SK-N-SH (cell line): ENCODE measurements around the gene TXNL4B. TPM values are rescaled to one million over a fixed set of nuclear protein-coding genes. Genes with fewer than 3 reads are reported as not detected.

ENCODE experiments used
- CTCF ChIA-PET: fragments of 300-600, 350-600 bp; formaldehyde crosslinking; extraction: SDS; loops from one replicate; lab custom pipeline; 2021; lab: Yijun Ruan, JAX
- POLR2A ChIA-PET: fragments of 350-600 bp; sonication (Branson Sonifier 250); formaldehyde crosslinking; extraction: SDS; loops from one replicate; lab custom pipeline; 2020; ENCODE audit warnings: antibody characterized with exemption, inconsistent platforms; lab: Yijun Ruan, JAX
- DNase-seq: peaks from one replicate; pipeline ENCODE4 v3.0.0; 2012
- H2AFZ ChIP-seq: fragments of 200-600 bp; sonication (generic); 2 replicates; pipeline ENCODE4 v1.8.1; 2016; ENCODE audit warnings: antibody characterized with exemption, mild to moderate bottlenecking, low read depth
- H3F3A ChIP-seq: fragments of 200-600 bp; sonication (generic); replicated peaks from 2 replicates; pipeline ENCODE3; 2016; ENCODE audit warnings: antibody characterized with exemption, mild to moderate bottlenecking; ENCODE audit not compliant: insufficient read depth
- H3K27ac ChIP-seq, 2 experiments: fragments of 200-500 bp in 1 of 2; fragments of 200-600 bp in 1 of 2; sonication (Bioruptor generic) in 1 of 2; sonication (generic), shearing (Covaris generic) in 1 of 2; 2 replicates each; pipeline versions ENCODE4 v1.5.1 to v1.6.1; 2014 to 2016; ENCODE audit warnings: low read depth in 2 of 2, inconsistent platforms in 1 of 2, low read length in 1 of 2, mild to moderate bottlenecking in 1 of 2, mixed read lengths in 1 of 2
- H3K27me3 ChIP-seq: fragments of 200-600 bp; sonication (generic), shearing (Covaris generic); 2 replicates; pipeline ENCODE4 v1.6.1; 2016; ENCODE audit warnings: mixed run types; ENCODE audit not compliant: insufficient read depth
- H3K36me3 ChIP-seq, 2 experiments: fragments of 200-500 bp in 1 of 2; fragments of 200-600 bp in 1 of 2; sonication (Bioruptor generic) in 1 of 2; sonication (generic) in 1 of 2; replicated peaks in 1 of 2; 2 replicates each; pipeline versions ENCODE3 to v1.5.1; 2014 to 2016; ENCODE audit warnings: low read length in 1 of 2, mild to moderate bottlenecking in 1 of 2; ENCODE audit not compliant: insufficient read depth in 2 of 2, control insufficient read depth in 1 of 2
- H3K4me1 ChIP-seq, 2 experiments: fragments of 200-500 bp in 1 of 2; fragments of 200-600 bp in 1 of 2; sonication (Bioruptor generic) in 1 of 2; sonication (generic), shearing (Covaris generic) in 1 of 2; 2 replicates each; pipeline versions ENCODE4 v1.5.1 to v1.6.1; 2014 to 2016; ENCODE audit warnings: low read depth in 1 of 2, low read length in 1 of 2, mixed run types in 1 of 2; ENCODE audit not compliant: insufficient read depth in 2 of 2, control insufficient read depth in 1 of 2
- H3K4me2 ChIP-seq: fragments of 200-600 bp; sonication (generic), shearing (Covaris generic); 2 replicates; pipeline ENCODE4 v1.6.1; 2017; ENCODE audit warnings: mixed run types
- H3K4me3 ChIP-seq, 2 experiments: fragments of 200-500 bp in 1 of 2; fragments of 200-600 bp in 1 of 2; sonication (Bioruptor generic) in 1 of 2; sonication (generic), shearing (Covaris generic) in 1 of 2; 2 replicates each; pipeline versions ENCODE4 v1.5.1 to v1.8.1; 2014 to 2016; ENCODE audit warnings: low read depth in 2 of 2, inconsistent platforms in 1 of 2, low read length in 1 of 2, mild to moderate bottlenecking in 1 of 2, mixed read lengths in 1 of 2, moderate library complexity in 1 of 2
- H3K79me2 ChIP-seq: fragments of 200-600 bp; sonication (generic); 2 replicates; pipeline ENCODE4 v1.8.1; 2017; ENCODE audit warnings: mild to moderate bottlenecking; ENCODE audit not compliant: insufficient read depth
- H3K9ac ChIP-seq: fragments of 200-600 bp; sonication (generic); 2 replicates; pipeline ENCODE4 v1.6.1; 2017; ENCODE audit warnings: mixed run types
- H3K9me2 ChIP-seq: fragments of 200-600 bp; sonication (generic); 2 replicates; pipeline ENCODE4 v1.6.1; 2017; ENCODE audit warnings: mixed run types
- H3K9me3 ChIP-seq: fragments of 200-600 bp; sonication (generic); 2 replicates; pipeline ENCODE4 v1.6.1; 2017; ENCODE audit warnings: mixed run types, mild to moderate bottlenecking, moderate library complexity
- H4K20me1 ChIP-seq: fragments of 200-600 bp; sonication (generic); 2 replicates; pipeline ENCODE4 v1.6.1; 2017; ENCODE audit warnings: mild to moderate bottlenecking, mixed run types; ENCODE audit not compliant: insufficient read depth
- ELF1 ChIP-seq: IDR thresholded peaks from 2 replicates; pipeline ENCODE4 v1.4.0; 2012
- EZH2phosphoT487 ChIP-seq: fragments of 200-600 bp; sonication (generic); IDR thresholded peaks from 2 replicates; pipeline ENCODE4 v1.6.1; 2017; ENCODE audit warnings: low read depth, mixed run types, mild to moderate bottlenecking, antibody characterized with exemption, moderate library complexity, borderline replicate concordance
- FOSL2 ChIP-seq: IDR thresholded peaks from 2 replicates; pipeline ENCODE4 v1.4.0; 2012; ENCODE audit warnings: low read depth, mild to moderate bottlenecking, moderate library complexity, borderline replicate concordance
- FOXJ3 ChIP-seq: sonication (generic); formaldehyde crosslinking; IDR thresholded peaks from 2 replicates; pipeline ENCODE4 v1.5.1; 2020; ENCODE audit warnings: mild to moderate bottlenecking, missing genetic modification reagents
- FOXM1 ChIP-seq: IDR thresholded peaks from 2 replicates; pipeline ENCODE4 v1.4.0; 2012; ENCODE audit warnings: low read depth, mild to moderate bottlenecking
- GABPA ChIP-seq: IDR thresholded peaks from 2 replicates; pipeline ENCODE4 v1.4.0; 2012; ENCODE audit warnings: low read depth, mild to moderate bottlenecking
- GATA2 ChIP-seq: sonication (generic); formaldehyde crosslinking; IDR thresholded peaks from 2 replicates; pipeline ENCODE4 v1.5.0; 2020; ENCODE audit warnings: mild to moderate bottlenecking, missing genetic modification reagents
- MXI1 ChIP-seq: IDR thresholded peaks from 2 replicates; pipeline ENCODE4 v1.6.1; 2012; ENCODE audit warnings: mild to moderate bottlenecking, low read depth, low read length, improper control_type of control experiment
- NRF1 ChIP-seq: IDR thresholded peaks from 2 replicates; pipeline ENCODE4 v1.6.1; 2012; ENCODE audit warnings: low read depth, mild to moderate bottlenecking, low read length
- RAD21 ChIP-seq: IDR thresholded peaks from 2 replicates; pipeline ENCODE4 v1.6.1; 2012; ENCODE audit warnings: mild to moderate bottlenecking, low read length
- RFX5 ChIP-seq: IDR thresholded peaks from 2 replicates; pipeline ENCODE4 v1.6.1; 2012; ENCODE audit warnings: mild to moderate bottlenecking, improper control_type of control experiment, low read length
- TEAD4 ChIP-seq: IDR thresholded peaks from 2 replicates; pipeline ENCODE4 v1.4.0; 2012; ENCODE audit warnings: mild to moderate bottlenecking, borderline replicate concordance; ENCODE audit not compliant: insufficient read depth
- WGBS: methylation state at CpG from one replicate; pipeline ENCODE4 v1.1.6; 2017; ENCODE audit warnings: low lambda C conversion rate; 5-methylcytosine and 5-hydroxymethylcytosine counted together
- polyA plus RNA-seq, 3 experiments: library from polyadenylated mRNA; depleted of rRNA; stranded (reverse); fragments of >200 nt; gene quantifications; 2 replicates each; pipeline ENCODE4 v1.2.3, GENCODE V29; 2012
- TF ChIP-seq, protein P1 (sequence below): IDR thresholded peaks from 2 replicates; pipeline ENCODE4 v1.4.0; 2012; ENCODE audit warnings: low read depth, borderline replicate concordance
- TF ChIP-seq, protein P2 (sequence below): IDR thresholded peaks from 2 replicates; pipeline ENCODE4 v1.4.0; 2012; ENCODE audit warnings: low read depth
- TF ChIP-seq, protein P3 (sequence below): fragments of 150-350 bp; IDR thresholded peaks from 2 replicates; pipeline ENCODE4 v1.6.1; 2016; ENCODE audit warnings: mild to moderate bottlenecking, low read depth, low read length

Gene TXNL4B
- polyA plus RNA-seq, 1 of the 3 experiments (the other 2 are of a cell fraction), result 8.9 TPM

DNA sequence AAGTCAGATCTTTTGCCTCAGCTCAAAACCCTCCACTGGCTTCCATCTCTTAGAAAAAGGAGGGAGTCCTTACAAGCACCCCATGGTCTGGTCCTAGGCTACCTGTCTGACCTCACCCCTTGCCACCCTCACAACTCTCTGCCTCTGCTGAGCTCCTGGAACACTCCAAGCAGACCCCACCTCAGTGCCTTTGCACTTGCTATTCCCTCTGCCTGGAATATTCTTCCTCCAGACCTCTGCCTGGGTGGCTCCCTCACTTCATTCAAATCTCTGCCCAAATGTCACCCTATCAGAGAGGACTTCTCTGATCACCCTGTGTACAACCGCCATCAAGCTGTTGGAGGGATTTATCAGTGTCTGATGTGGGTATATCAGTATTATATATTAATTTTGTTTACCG lies 41.1 kb upstream of the TXNL4B start (continued):
- TF ChIP-seq, protein P1, sequence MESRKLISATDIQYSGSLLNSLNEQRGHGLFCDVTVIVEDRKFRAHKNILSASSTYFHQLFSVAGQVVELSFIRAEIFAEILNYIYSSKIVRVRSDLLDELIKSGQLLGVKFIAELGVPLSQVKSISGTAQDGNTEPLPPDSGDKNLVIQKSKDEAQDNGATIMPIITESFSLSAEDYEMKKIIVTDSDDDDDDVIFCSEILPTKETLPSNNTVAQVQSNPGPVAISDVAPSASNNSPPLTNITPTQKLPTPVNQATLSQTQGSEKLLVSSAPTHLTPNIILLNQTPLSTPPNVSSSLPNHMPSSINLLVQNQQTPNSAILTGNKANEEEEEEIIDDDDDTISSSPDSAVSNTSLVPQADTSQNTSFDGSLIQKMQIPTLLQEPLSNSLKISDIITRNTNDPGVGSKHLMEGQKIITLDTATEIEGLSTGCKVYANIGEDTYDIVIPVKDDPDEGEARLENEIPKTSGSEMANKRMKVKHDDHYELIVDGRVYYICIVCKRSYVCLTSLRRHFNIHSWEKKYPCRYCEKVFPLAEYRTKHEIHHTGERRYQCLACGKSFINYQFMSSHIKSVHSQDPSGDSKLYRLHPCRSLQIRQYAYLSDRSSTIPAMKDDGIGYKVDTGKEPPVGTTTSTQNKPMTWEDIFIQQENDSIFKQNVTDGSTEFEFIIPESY, result no peak
- TF ChIP-seq MXI1 (no peak), TEAD4 (no peak), NRF1 (no peak), GABPA (no peak), FOXM1 (no peak), RFX5 (no peak), GATA2 (CRISPR knock-in tag) (no peak)

DNA sequence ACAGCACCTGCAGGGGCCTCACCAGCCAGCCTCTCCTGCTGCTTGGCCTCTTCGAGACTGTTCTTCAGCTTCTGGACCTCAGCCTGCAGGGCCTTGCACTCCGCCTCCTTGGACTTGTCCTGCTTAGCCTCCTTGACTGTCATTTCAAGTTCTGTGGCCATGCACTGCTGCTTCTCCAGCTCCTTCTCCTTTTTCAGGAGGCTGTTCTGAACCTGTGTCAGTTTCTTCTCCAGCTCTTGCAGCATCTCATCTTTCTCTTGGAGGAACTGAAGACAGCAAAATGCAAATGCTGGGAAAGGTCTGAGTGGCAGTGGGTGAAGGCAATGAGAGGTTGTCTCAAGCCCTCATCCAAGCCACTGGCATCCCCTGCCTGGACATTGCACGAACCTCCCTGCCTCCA lies 39.3 kb upstream of the TXNL4B start:
- no peak overlapping the region for H2AFZ ChIP-seq
- DNase-seq, result no peak
- ChIA-PET POLR2A (no interaction called here), CTCF (no interaction called here)
- H3K9ac ChIP-seq, result no peak overlapping the region
- H3K4me3 ChIP-seq, result no peak overlapping the region
- H3K9me2 ChIP-seq, result no peaks in the 10 kb centered on the region
- no peak overlapping the region for H3K27ac ChIP-seq
- no peaks in the 10 kb centered on the region for H3K36me3 ChIP-seq
- no peaks in the 10 kb centered on the region for H3K79me2 ChIP-seq
- WGBS, result 77% methylated on average over 3 of the region's 3 CpGs
- H3F3A ChIP-seq, result no peaks in the 10 kb centered on the region
- H3K9me3 ChIP-seq, result no peaks in the 10 kb centered on the region
- H3K4me2 ChIP-seq, result no peak overlapping the region
- no peaks in the 10 kb centered on the region for H3K27me3 ChIP-seq
- TF ChIP-seq FOXJ3 (CRISPR knock-in tag), result no peak
- no peak for TF ChIP-seq EZH2phosphoT487
- TF ChIP-seq, protein P2, sequence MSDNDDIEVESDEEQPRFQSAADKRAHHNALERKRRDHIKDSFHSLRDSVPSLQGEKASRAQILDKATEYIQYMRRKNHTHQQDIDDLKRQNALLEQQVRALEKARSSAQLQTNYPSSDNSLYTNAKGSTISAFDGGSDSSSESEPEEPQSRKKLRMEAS, result no peak
- TF ChIP-seq, protein P3, sequence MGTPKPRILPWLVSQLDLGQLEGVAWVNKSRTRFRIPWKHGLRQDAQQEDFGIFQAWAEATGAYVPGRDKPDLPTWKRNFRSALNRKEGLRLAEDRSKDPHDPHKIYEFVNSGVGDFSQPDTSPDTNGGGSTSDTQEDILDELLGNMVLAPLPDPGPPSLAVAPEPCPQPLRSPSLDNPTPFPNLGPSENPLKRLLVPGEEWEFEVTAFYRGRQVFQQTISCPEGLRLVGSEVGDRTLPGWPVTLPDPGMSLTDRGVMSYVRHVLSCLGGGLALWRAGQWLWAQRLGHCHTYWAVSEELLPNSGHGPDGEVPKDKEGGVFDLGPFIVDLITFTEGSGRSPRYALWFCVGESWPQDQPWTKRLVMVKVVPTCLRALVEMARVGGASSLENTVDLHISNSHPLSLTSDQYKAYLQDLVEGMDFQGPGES, result no peak
- no peak for TF ChIP-seq TEAD4
- TF ChIP-seq NRF1, result no peak
- TF ChIP-seq GABPA, result no peak
- TF ChIP-seq RAD21, result no peak
- no peak for TF ChIP-seq FOSL2
- TF ChIP-seq, protein P1, result no peak
- no peak for TF ChIP-seq ELF1
- TF ChIP-seq MXI1, result no peak
- H3K4me1 ChIP-seq, result no peaks in the 10 kb centered on the region
- no peaks in the 10 kb centered on the region for H4K20me1 ChIP-seq
